ENCODE measurements around the gene GLDC. TPM values are rescaled to one million over a fixed set of nuclear protein-coding genes. Genes with fewer than 3 reads are reported as not detected.

GLDC gene
- total and polyA plus RNA-seq, 2 donors (not counting 1 experiment from before 2014, with no cell fraction given) = 0.71 to 0.86 TPM

- TF ChIP-seq CTCF (IDR thresholded peaks at IDR 0.05) (no peak), EZH2 (IDR thresholded peaks at IDR 0.05; ENCODE audit: borderline replicate concordance, insufficient read depth, low read depth, low read length, poor library complexity, severe bottlenecking) (no peak)
- H3K27me3 Mint-ChIP-seq = no peaks in the 10 kb centered on the region
- Histone ChIP-seq H3K4me2 (replicated peaks; ENCODE audit: low read depth, low read length, poor library complexity, severe bottlenecking) (no peak overlapping the region), H4K20me1 (ENCODE audit: control insufficient read depth, insufficient read depth, low read length, poor library complexity, severe bottlenecking) (no peaks in the 10 kb centered on the region), H3K4me3 (ENCODE audit: control extremely low read depth in 1 of 5, extremely low read depth in 1 of 5, insufficient read depth in 1 of 5, low read depth in 2 of 5, low read length in 4 of 5) (no peak overlapping the region), H2AFZ (ENCODE audit: insufficient read depth, low read depth, low read length, poor library complexity, severe bottlenecking) (no peak overlapping the region), H3K27ac (ENCODE audit: low read length in 2 of 2) (no peak overlapping the region), H3K9me3 (ENCODE audit: control extremely low read depth in 1 of 3, control insufficient read depth in 2 of 3, insufficient read depth in 1 of 3, low read length in 2 of 3) (peaks cover 2 to 12% (median 10%) of the 10 kb centered on the region in 3 donors), H3K36me3 (replicated peaks in 1 of 2; ENCODE audit: control extremely low read depth in 1 of 2, control insufficient read depth in 1 of 2, extremely low read depth in 1 of 2, insufficient read depth in 2 of 2, low read length in 1 of 2) (no peaks in the 10 kb centered on the region), H3K4me1 (ENCODE audit: control insufficient read depth in 2 of 2, insufficient read depth in 2 of 2, low read length in 2 of 2) (no peaks in the 10 kb centered on the region), H3K79me2 (ENCODE audit: control insufficient read depth, insufficient read depth, low read length) (no peaks in the 10 kb centered on the region), H3K9ac (ENCODE audit: low read length) (no peak overlapping the region), H3K27me3 (replicated peaks in 1 of 4; ENCODE audit: control extremely low read depth in 1 of 4, control insufficient read depth in 3 of 4, insufficient read depth in 4 of 4, low read length in 3 of 4) (no peaks in the 10 kb centered on the region)
- WGBS (ENCODE audit: insufficient coverage) = 67% methylated on average over 1 of the region's 2 CpGs
- intact Hi-C loops (cut with micrococcal nuclease) = no loop called here
- no peak for ATAC-seq (ENCODE audit: low read depth)
- CTCF ChIA-PET = interaction anchor here (0.7 kb wide), 1 partner anchor 640 kb away, joined by 3 read pairs; no protein-coding TSS in a partner anchor
- no peaks in the 10 kb centered on the region for H3K4me1 Mint-ChIP-seq
- no peak overlapping the region for H3K27ac Mint-ChIP-seq
- no peak for DNase-seq
- POLR2A ChIA-PET = no interaction called here
- peaks cover 5% of the 10 kb centered on the region for H3K9me3 Mint-ChIP-seq (ENCODE audit: insufficient read depth)
- no peak overlapping the region for H3K4me3 Mint-ChIP-seq
Measured at GRCh38 chr9:6525326-6526045, 120.0 kb downstream of the GLDC start.

GRCh38 chr9:6522263-6522662, 123.3 kb downstream of the GLDC start:
- Histone ChIP-seq H3K4me1 (ENCODE audit: control insufficient read depth in 2 of 2, insufficient read depth in 2 of 2, low read length in 2 of 2) (no peaks in the 10 kb centered on the region), H4K20me1 (ENCODE audit: control insufficient read depth, insufficient read depth, low read length, poor library complexity, severe bottlenecking) (no peaks in the 10 kb centered on the region), H3K9ac (ENCODE audit: low read length) (no peak overlapping the region), H3K27ac (ENCODE audit: low read length in 2 of 2) (no peak overlapping the region), H2AFZ (ENCODE audit: insufficient read depth, low read depth, low read length, poor library complexity, severe bottlenecking) (no peak overlapping the region), H3K36me3 (replicated peaks in 1 of 2; ENCODE audit: control extremely low read depth in 1 of 2, control insufficient read depth in 1 of 2, extremely low read depth in 1 of 2, insufficient read depth in 2 of 2, low read length in 1 of 2) (peaks cover 0 to 3% of the 10 kb centered on the region in 2 experiments), H3K4me2 (replicated peaks; ENCODE audit: low read depth, low read length, poor library complexity, severe bottlenecking) (no peak overlapping the region), H3K4me3 (ENCODE audit: control extremely low read depth in 1 of 5, extremely low read depth in 1 of 5, insufficient read depth in 1 of 5, low read depth in 2 of 5, low read length in 4 of 5) (no peak overlapping the region), H3K9me3 (ENCODE audit: control extremely low read depth in 1 of 3, control insufficient read depth in 2 of 3, insufficient read depth in 1 of 3, low read length in 2 of 3) (peaks cover 2 to 12% (median 10%) of the 10 kb centered on the region in 3 donors), H3K27me3 (replicated peaks in 1 of 4; ENCODE audit: control extremely low read depth in 1 of 4, control insufficient read depth in 3 of 4, insufficient read depth in 4 of 4, low read length in 3 of 4) (no peaks in the 10 kb centered on the region), H3K79me2 (ENCODE audit: control insufficient read depth, insufficient read depth, low read length) (no peaks in the 10 kb centered on the region)
- intact Hi-C loops (cut with micrococcal nuclease) = no loop called here
- CTCF ChIA-PET = no interaction called here
- no peak overlapping the region for H3K27ac Mint-ChIP-seq
- H3K4me3 Mint-ChIP-seq = no peak overlapping the region
- WGBS (ENCODE audit: insufficient coverage) = 100% methylated on average over 1 of the region's 4 CpGs
- ATAC-seq (ENCODE audit: low read depth) (no peak), DNase-seq (no peak)
- peaks cover 5% of the 10 kb centered on the region for H3K9me3 Mint-ChIP-seq (ENCODE audit: insufficient read depth)
- POLR2A ChIA-PET = no interaction called here
- H3K4me1 Mint-ChIP-seq = no peaks in the 10 kb centered on the region
- TF ChIP-seq EZH2 (IDR thresholded peaks at IDR 0.05; ENCODE audit: borderline replicate concordance, insufficient read depth, low read depth, low read length, poor library complexity, severe bottlenecking) (no peak), CTCF (IDR thresholded peaks at IDR 0.05) (no peak)
- H3K27me3 Mint-ChIP-seq = no peaks in the 10 kb centered on the region

Measured in B cell (primary cell).